Neutrophil (primary cell): Measurements from ENCODE around the gene SMYD4.

Source experiments
- H3K27ac ChIP-seq: fragments of 200-600 bp; sonication (generic); 2 replicates; pipeline ENCODE4 v1.5.1; 2016; ENCODE audit warnings: mild to moderate bottlenecking, moderate library complexity
- H3K27me3 ChIP-seq: fragments of 200-600 bp; sonication (generic); 2 replicates; pipeline ENCODE4 v1.6.0; 2016; ENCODE audit warnings: mild to moderate bottlenecking
- H3K36me3 ChIP-seq: fragments of 200-600 bp; sonication (generic); 2 replicates; pipeline ENCODE4 v1.5.1; 2017
- H3K4me1 ChIP-seq, 2 experiments: fragments of 200-600 bp in 1 of 2; sonication (generic) in 1 of 2; 1 replicate in 1 of 2; 2 replicates in 1 of 2; pipeline versions ENCODE4 v1.5.1 to v1.6.1; 2013 to 2016; ENCODE audit warnings: low read depth in 1 of 2, low read length in 1 of 2, mild to moderate bottlenecking in 1 of 2, moderate library complexity in 1 of 2; ENCODE audit not compliant: control insufficient read depth in 1 of 2, insufficient read depth in 1 of 2
- H3K4me3 ChIP-seq, 2 experiments: fragments of 200-600 bp in 1 of 2; sonication (generic) in 1 of 2; 1 replicate in 1 of 2; 2 replicates in 1 of 2; pipeline ENCODE4 v1.5.1; 2013 to 2016; ENCODE audit warnings: low read depth in 1 of 2, low read length in 1 of 2, mild to moderate bottlenecking in 1 of 2, moderate library complexity in 1 of 2
- H3K9me3 ChIP-seq: fragments of 200-600 bp; sonication (generic); 2 replicates; pipeline ENCODE4 v1.5.1; 2016
- CTCF ChIP-seq: fragments of 200-600 bp; sonication (generic); IDR thresholded peaks from 2 replicates; pipeline ENCODE4 v1.5.1; 2016; ENCODE audit warnings: antibody characterized with exemption

Gene SMYD4

GRCh38 chr17:1755827-1756262 is 73.9 kb downstream of the SMYD4 start:
- peaks cover 5 to 9% of the 10 kb centered on the region in 2 experiments for H3K4me1 ChIP-seq
- no peak for TF ChIP-seq CTCF
- H3K9me3 ChIP-seq, result no peaks in the 10 kb centered on the region
- no peak overlapping the region for H3K27ac ChIP-seq
- no peak overlapping the region for H3K4me3 ChIP-seq
- H3K27me3 ChIP-seq, result peaks cover 7% of the 10 kb centered on the region
- no peaks in the 10 kb centered on the region for H3K36me3 ChIP-seq

- no peak overlapping the region for H3K27ac ChIP-seq
- H3K4me1 ChIP-seq, result peaks cover 5 to 9% of the 10 kb centered on the region in 2 experiments
- no peak for TF ChIP-seq CTCF
- peaks cover 7% of the 10 kb centered on the region for H3K27me3 ChIP-seq
- no peaks in the 10 kb centered on the region for H3K36me3 ChIP-seq
- H3K9me3 ChIP-seq, result no peaks in the 10 kb centered on the region
- no peak overlapping the region for H3K4me3 ChIP-seq
Observed at GRCh38 chr17:1755252-1755826, 74.4 kb downstream of the SMYD4 start.

- no peak overlapping the region for H3K27ac ChIP-seq
- H3K27me3 ChIP-seq, result peaks cover 7% of the 10 kb centered on the region
- no peaks in the 10 kb centered on the region for H3K36me3 ChIP-seq
- no peak overlapping the region for H3K4me3 ChIP-seq
- H3K4me1 ChIP-seq, result peaks cover 5 to 9% of the 10 kb centered on the region in 2 experiments
- TF ChIP-seq CTCF, result no peak
- H3K9me3 ChIP-seq, result no peaks in the 10 kb centered on the region
Observed at GRCh38 chr17:1754430-1755112, 75.1 kb downstream of the SMYD4 start.

DNA sequence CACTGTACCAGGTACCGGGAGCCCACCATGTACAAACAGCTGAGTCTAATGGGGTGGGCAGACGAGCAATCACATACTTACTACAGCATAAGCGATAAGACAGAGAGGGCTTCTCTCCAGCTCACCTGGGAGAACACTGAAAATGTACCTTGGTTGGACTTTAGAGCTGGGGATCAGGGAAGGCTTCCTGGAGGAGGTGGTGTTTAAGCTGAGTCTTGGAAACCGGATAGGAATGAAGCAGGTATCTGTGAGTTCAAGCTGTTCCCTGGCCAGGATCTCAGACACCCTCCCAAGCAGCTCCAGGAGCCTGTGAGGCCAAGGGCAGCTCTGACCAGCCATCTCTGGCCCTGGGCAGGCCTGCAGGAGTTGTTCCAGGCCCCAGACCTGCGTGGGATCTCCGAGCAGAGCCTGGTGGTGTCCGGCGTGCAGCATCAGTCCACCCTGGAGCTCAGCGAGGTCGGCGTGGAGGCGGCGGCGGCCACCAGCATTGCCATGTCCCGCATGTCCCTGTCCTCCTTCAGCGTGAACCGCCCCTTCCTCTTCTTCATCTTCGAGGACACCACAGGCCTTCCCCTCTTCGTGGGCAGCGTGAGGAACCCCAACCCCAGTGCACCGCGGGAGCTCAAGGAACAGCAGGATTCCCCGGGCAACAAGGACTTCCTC is 75.8 kb downstream of the SMYD4 start:
- Histone ChIP-seq H3K27me3 (peaks cover 2% of the 10 kb centered on the region), H3K4me3 (no peak overlapping the region), H3K27ac (no peak overlapping the region), H3K4me1 (peaks cover 5 to 9% of the 10 kb centered on the region in 2 experiments), H3K36me3 (no peaks in the 10 kb centered on the region), H3K9me3 (no peaks in the 10 kb centered on the region)
- no peak for TF ChIP-seq CTCF

DNA sequence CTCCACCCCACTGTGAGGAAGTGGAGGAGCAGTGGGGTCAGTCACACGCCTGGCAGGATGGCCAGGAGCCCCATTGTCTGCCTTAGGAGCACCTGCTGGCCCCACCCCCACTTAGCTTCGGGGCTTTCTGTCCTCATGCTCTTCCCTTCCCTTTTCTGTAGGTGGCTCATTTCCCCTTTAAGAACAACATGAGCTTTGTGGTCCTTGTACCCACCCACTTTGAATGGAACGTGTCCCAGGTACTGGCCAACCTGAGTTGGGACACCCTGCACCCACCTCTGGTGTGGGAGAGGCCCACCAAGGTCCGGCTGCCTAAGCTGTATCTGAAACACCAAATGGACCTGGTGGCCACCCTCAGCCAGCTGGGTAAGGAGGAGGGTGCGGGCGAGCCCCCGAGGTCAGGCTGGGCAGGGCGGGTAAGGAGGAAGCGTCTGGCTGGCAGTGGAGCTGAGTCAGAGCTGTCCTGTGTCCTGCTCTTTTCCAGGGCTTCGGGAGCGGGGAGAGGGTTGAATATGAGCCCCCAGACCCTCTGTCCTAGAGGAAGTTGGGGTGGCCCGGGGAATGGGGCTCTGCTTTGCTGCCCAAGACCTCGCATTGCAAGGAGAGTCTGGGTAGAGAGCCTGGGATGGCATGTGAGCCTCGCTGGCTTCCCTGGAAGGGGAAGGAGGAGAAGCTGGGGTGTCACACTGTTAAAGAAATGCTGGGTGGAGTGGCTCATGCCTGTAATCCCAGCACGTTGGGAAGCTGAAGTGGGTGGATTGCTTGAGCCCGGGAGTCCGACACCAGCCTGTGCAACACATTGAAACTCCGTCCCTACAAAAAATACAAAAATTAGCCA is 77.1 kb downstream of the SMYD4 start:
- Histone ChIP-seq H3K27me3 (no peaks in the 10 kb centered on the region), H3K36me3 (no peaks in the 10 kb centered on the region), H3K27ac (no peak overlapping the region), H3K4me3 (no peak overlapping the region), H3K9me3 (no peaks in the 10 kb centered on the region), H3K4me1 (peaks cover 5 to 6% of the 10 kb centered on the region in 2 experiments)
- TF ChIP-seq CTCF, result no peak
